Measurements from ENCODE around the gene TRIM45. TPM values are rescaled to one million over a fixed set of nuclear protein-coding genes. Genes with fewer than 3 reads are reported as not detected.

The TRIM45 gene
- total RNA-seq, 2 donors from 2014 or later, result 4.8 to 10.9 TPM

DNA sequence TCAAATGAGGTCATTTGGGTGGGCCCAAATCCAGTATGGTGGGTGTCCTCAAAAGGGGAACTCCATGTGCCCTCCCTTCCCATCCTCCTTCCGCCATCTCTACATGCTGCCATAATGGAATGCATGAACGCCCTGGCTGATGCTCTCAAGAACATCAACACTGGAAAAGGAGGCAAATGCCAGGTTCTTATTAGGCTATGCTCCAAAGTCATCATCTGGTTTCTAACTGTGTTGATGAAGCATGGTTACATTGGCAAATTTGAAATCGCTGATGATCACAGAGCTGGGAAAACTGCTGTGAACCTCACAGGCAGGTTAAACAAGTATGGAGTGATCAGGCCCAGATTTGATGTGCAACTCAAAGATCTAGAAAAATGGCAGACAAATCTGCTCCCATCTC is 16.6 kb upstream of the TRIM45 start:
- H3K27ac ChIP-seq, result no peak overlapping the region
- TF ChIP-seq, protein P1, sequence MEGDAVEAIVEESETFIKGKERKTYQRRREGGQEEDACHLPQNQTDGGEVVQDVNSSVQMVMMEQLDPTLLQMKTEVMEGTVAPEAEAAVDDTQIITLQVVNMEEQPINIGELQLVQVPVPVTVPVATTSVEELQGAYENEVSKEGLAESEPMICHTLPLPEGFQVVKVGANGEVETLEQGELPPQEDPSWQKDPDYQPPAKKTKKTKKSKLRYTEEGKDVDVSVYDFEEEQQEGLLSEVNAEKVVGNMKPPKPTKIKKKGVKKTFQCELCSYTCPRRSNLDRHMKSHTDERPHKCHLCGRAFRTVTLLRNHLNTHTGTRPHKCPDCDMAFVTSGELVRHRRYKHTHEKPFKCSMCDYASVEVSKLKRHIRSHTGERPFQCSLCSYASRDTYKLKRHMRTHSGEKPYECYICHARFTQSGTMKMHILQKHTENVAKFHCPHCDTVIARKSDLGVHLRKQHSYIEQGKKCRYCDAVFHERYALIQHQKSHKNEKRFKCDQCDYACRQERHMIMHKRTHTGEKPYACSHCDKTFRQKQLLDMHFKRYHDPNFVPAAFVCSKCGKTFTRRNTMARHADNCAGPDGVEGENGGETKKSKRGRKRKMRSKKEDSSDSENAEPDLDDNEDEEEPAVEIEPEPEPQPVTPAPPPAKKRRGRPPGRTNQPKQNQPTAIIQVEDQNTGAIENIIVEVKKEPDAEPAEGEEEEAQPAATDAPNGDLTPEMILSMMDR (IDR thresholded peaks at IDR 0.05), result no peak

DNA sequence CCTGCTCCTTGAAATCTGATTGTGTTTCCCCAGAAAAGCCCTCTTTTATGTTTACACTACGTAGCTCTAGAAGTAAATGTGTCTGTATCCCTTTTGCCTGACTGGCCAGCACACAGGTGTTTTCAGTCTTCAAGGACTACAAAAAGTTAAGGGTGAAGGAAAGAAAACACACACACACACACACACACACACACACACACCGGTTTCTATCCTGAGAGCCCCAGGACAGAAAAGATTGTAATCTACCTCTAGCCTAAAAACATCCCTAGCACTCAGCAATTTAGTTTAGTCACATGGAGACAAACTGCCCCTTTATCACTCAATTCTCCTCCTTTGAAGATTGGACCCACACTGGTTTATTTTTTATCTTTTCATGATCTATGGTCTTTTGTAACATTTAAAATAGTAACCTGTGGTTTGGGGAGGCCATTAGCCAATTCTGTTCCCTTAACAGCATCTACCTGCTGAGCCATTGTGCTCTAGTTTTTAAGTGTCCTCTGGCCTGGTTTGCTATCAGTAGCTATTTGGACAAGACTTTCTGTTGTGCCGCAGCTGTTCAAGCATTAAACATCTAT is 15.8 kb upstream of the TRIM45 start:
- Histone ChIP-seq H3K4me1 (no peaks in the 10 kb centered on the region), H3K27me3 (no peaks in the 10 kb centered on the region), H3K27ac (no peak overlapping the region), H3K9me3 (no peaks in the 10 kb centered on the region), H3K4me3 (no peak overlapping the region), H3K36me3 (no peaks in the 10 kb centered on the region)
- TF ChIP-seq, protein P1 (IDR thresholded peaks at IDR 0.05), result no peak
- no peak for DNase-seq (ENCODE audit: low spot score)

More for the DNA sequence above, 16.6 kb upstream of the TRIM45 start:
- DNase-seq (ENCODE audit: low spot score), result no peak
- Histone ChIP-seq H3K27me3 (no peaks in the 10 kb centered on the region), H3K4me1 (no peaks in the 10 kb centered on the region), H3K4me3 (no peak overlapping the region), H3K36me3 (no peaks in the 10 kb centered on the region), H3K9me3 (no peaks in the 10 kb centered on the region)

DNA sequence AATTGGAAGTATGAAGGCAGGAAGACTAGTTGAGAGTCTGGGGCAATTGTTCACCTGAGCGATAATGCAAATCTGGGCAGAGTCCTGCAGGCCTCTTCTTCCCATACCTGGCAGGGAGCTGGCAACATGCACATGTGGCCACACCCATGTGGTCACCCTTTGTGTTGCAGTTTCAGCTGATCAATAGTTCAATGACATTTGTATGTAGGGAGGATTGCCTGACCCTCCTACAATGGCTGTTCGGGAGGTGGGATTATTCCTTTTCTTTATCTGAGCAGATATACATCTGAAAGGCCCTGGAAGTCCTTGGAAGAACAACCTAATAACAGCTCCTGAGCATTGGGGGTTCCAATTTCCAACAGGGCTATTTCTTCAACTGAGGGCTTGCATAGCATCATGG is 15.2 kb upstream of the TRIM45 start:
- no peak overlapping the region for H3K4me3 ChIP-seq
- no peaks in the 10 kb centered on the region for H3K9me3 ChIP-seq
- no peaks in the 10 kb centered on the region for H3K27me3 ChIP-seq
- H3K27ac ChIP-seq, result no peak overlapping the region
- no peak for DNase-seq (ENCODE audit: low spot score)
- H3K36me3 ChIP-seq, result no peaks in the 10 kb centered on the region
- TF ChIP-seq, protein P1 (IDR thresholded peaks at IDR 0.05), result no peak
- no peaks in the 10 kb centered on the region for H3K4me1 ChIP-seq

DNA sequence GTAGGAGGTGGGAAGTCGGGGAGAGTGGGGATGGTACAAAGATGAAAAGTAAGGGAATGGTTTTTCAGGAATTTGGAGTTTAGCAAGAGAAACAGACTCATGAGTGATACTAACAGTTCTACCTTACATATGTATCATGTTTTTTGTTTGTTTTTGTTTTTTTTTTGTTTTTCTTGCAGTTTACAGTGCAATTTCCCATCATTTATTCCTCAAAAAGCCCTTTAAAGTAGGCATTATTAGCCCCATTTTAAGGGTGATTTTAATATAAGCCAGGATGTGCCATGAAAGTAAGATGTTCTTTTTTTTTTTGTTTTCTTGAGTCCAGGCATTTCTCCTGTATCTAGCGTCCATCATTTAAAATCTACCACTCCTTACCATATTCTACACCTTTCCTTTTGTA is 13.8 kb upstream of the TRIM45 start:
- no peaks in the 10 kb centered on the region for H3K9me3 ChIP-seq
- no peak overlapping the region for H3K4me3 ChIP-seq
- H3K4me1 ChIP-seq, result no peaks in the 10 kb centered on the region
- H3K27me3 ChIP-seq, result no peaks in the 10 kb centered on the region
- no peak overlapping the region for H3K27ac ChIP-seq
- TF ChIP-seq, protein P1 (IDR thresholded peaks at IDR 0.05), result no peak
- no peak for DNase-seq (ENCODE audit: low spot score)
- no peaks in the 10 kb centered on the region for H3K36me3 ChIP-seq

DNA sequence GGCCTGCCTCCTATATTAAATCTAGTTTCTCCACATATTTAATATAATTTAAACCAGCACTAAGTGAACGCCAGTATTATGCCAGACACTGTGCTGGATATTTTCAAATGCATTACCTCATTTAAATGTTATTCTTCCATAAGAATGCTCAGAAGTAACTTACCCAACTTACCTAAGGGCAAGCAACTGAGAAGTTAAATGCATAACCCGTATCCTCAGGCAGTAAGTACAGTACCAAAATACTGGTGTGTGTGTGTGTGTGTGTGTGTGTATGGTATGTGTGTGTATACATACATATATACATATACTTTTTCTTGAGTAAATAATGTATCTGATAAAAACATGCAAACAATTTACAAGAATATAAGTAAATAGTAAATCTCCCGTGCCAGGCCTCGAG is 9.0 kb upstream of the TRIM45 start:
- TF ChIP-seq, protein P1 (IDR thresholded peaks at IDR 0.05), result no peak
- Histone ChIP-seq H3K4me3 (no peak overlapping the region), H3K27ac (no peak overlapping the region)

More for the DNA sequence above, 9.0 kb upstream of the TRIM45 start:
- no peaks in the 10 kb centered on the region for H3K36me3 ChIP-seq
- H3K9me3 ChIP-seq, result no peaks in the 10 kb centered on the region
- H3K27me3 ChIP-seq, result no peaks in the 10 kb centered on the region
- H3K4me1 ChIP-seq, result peaks cover 0 to 12% of the 10 kb centered on the region in 2 donors
- DNase-seq (ENCODE audit: low spot score), result no peak
